Body of pancreas (tissue), 4 donors: ENCODE results near the gene DNM3. TPM values are rescaled to one million over a fixed set of nuclear protein-coding genes. Genes with fewer than 3 reads are reported as not detected.

ENCODE experiments used
- ATAC-seq: fragments of 150-250 bp; one replicate; pipeline ENCODE4 v1.9.1; 2016
- DNase-seq, 4 donors: peaks; one replicate each; pipeline ENCODE4 v3.0.0-alpha.2; 2019
- H3K27ac ChIP-seq, 4 donors: fragments of 200-600 bp; sonication (generic); 1 replicate in 3 of 4; 2 replicates in 1 of 4; pipeline versions ENCODE4 v1.5.1 to v1.6.1; 2016 to 2019; ENCODE audit warnings: mild to moderate bottlenecking in 1 of 4, mixed read lengths in 1 of 4, moderate library complexity in 1 of 4
- H3K27me3 ChIP-seq, 2 donors: fragments of 200-600 bp; sonication (generic); one replicate each; pipeline ENCODE4 v1.6.0; 2016; ENCODE audit warnings: mild to moderate bottlenecking in 1 of 2
- H3K36me3 ChIP-seq, 2 donors: fragments of 200-600 bp; sonication (generic); replicated peaks in 1 of 2; 2 replicates each; pipeline ENCODE4 v1.5.1; 2016; ENCODE audit warnings: low read depth in 2 of 2; ENCODE audit not compliant: insufficient read depth in 1 of 2
- H3K4me1 ChIP-seq: fragments of 200-600 bp; sonication (generic); one replicate; pipeline ENCODE4 v1.6.0; 2016
- H3K4me3 ChIP-seq, 2 donors: fragments of 200-600 bp; sonication (generic); 1 replicate in 1 of 2; 2 replicates in 1 of 2; pipeline ENCODE4 v1.5.1; 2016 to 2019
- H3K9me3 ChIP-seq, 3 donors: fragments of 200-600 bp; sonication (generic); 1 replicate in 2 of 3; 2 replicates in 1 of 3; pipeline ENCODE4 v1.5.1; 2016
- POLR2A ChIP-seq, 3 donors: fragments of 450-650 bp; IDR thresholded peaks; one replicate each; pipeline ENCODE4 v1.6.1; 2016; ENCODE audit warnings: antibody characterized with exemption in 3 of 3, mild to moderate bottlenecking in 2 of 3
- WGBS, 2 donors: methylation state at CpG; one replicate each; pipeline ENCODE4 v1.1.5; 2017; 5-methylcytosine and 5-hydroxymethylcytosine counted together
- intact Hi-C: fragments of 100-400 bp; cut with DNase I; formaldehyde crosslinking; loops from one replicate; pipeline ENCODE4 v1.15.1; 2023
- total RNA-seq, 2 donors: library from RNA; depleted of rRNA; stranded (reverse); fragments of >200 nt; gene quantifications; one replicate each; pipeline ENCODE4 v1.1.0, GENCODE V29; 2016
- TF ChIP-seq, protein P1 (sequence below), 7 experiments: fragments of 450-650 bp in 4 of 7; fragments of 200-600 bp in 3 of 7; sonication (generic) in 3 of 7; IDR thresholded peaks; one replicate each; pipeline ENCODE4 v1.5.1; 2016 to 2019; ENCODE audit warnings: antibody characterized with exemption in 7 of 7

Gene DNM3
- total RNA-seq, 2 donors from 2014 or later, result 2.9 to 4.0 TPM

DNA sequence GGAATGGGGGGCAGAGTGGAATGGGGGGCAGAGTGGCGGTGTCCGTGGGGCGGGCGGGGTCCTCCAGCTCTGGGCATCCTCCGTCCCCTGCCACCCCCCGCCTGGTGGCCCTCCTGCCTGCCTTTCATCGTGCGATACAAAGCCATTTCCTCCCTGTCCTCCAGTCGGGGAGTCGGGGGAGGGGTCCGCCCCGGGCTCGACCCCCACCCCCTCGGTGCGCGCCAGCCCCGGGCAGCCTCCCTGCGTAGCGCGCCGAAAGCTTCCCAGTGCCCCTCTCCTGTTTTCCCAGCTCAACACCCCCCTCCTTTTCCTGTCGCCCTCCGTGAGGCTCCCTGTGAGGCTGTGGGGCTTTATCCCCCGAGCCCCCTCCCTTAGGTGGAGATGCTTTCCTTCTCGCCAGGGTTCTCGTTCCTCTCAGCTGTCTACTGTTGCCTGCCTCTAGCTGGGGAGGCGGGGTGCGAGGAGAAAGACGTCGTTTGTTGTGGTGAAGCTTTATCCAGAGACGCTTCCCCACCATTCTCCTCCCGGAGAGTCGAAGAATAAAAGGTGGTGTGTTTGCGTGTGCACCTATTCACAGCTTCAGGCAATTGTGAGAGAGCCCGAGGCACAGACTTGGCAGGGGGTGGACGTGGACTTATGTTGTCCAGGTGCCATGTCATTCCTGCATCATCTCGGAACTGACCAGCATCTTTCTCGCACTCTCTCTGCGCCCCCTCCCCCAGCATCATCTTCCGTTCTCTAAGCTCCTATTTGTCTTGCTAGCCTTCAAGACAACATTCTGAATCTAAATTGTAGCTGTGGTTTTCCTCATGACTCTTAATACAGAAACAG lies 848 bp downstream of the DNM3 start:
- peaks cover 0 to 9% (median 0%) of the 10 kb centered on the region in 3 donors for H3K9me3 ChIP-seq
- peaks cover 18% of the 10 kb centered on the region for H3K4me1 ChIP-seq
- H3K27me3 ChIP-seq, result peaks cover 0 to 7% of the 10 kb centered on the region in 2 donors
- 2 to 5% methylated on average over 28 to 39 of the region's 40 CpGs for WGBS, 2 donors
- no peaks in the 10 kb centered on the region for H3K36me3 ChIP-seq
- peak overlapping the region in 1 of 2 donors; percentile 35 for H3K4me3 ChIP-seq
- H3K27ac ChIP-seq, result no peak overlapping the region
- ATAC-seq, result no peak
- TF ChIP-seq POLR2A (IDR thresholded peaks at IDR 0.05), result no peak
- TF ChIP-seq, protein P1, sequence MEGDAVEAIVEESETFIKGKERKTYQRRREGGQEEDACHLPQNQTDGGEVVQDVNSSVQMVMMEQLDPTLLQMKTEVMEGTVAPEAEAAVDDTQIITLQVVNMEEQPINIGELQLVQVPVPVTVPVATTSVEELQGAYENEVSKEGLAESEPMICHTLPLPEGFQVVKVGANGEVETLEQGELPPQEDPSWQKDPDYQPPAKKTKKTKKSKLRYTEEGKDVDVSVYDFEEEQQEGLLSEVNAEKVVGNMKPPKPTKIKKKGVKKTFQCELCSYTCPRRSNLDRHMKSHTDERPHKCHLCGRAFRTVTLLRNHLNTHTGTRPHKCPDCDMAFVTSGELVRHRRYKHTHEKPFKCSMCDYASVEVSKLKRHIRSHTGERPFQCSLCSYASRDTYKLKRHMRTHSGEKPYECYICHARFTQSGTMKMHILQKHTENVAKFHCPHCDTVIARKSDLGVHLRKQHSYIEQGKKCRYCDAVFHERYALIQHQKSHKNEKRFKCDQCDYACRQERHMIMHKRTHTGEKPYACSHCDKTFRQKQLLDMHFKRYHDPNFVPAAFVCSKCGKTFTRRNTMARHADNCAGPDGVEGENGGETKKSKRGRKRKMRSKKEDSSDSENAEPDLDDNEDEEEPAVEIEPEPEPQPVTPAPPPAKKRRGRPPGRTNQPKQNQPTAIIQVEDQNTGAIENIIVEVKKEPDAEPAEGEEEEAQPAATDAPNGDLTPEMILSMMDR (IDR thresholded peaks at IDR 0.05), result no peak
- intact Hi-C loops, result no loop called here
- peak in 2 of 4 donors; percentile 4 to 12 for DNase-seq

DNA sequence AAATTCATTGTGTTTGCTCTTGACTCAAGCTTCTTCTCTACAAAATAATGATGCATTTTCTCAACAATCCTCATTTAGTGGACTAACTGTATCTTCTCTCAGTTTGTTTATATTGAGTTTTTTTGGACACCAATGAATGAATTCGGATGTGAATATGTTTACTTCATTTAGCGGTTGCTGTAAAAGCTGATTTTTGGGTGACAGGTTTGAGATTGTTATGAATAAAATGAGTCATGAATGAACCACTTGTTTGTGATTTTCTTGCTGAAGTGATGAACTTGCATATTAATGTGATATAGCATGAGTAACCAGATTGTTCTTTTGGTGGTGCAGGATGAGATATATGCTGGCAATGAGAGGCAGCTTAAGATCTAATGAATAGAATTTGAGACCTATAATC lies 3.1 kb downstream of the DNM3 start:
- DNase-seq (no peak), ATAC-seq (no peak)
- peaks cover 0 to 7% of the 10 kb centered on the region in 2 donors for H3K27me3 ChIP-seq
- H3K4me3 ChIP-seq, result no peak overlapping the region
- 85% methylated on average over 2 of the region's 2 CpGs for WGBS, 2 donors
- H3K36me3 ChIP-seq, result no peaks in the 10 kb centered on the region
- TF ChIP-seq, protein P1 (IDR thresholded peaks at IDR 0.05), result no peak
- no peak for TF ChIP-seq POLR2A (IDR thresholded peaks at IDR 0.05)
- intact Hi-C loops, result no loop called here
- H3K4me1 ChIP-seq, result peaks cover 18% of the 10 kb centered on the region
- H3K27ac ChIP-seq, result no peak overlapping the region
- peaks cover 0 to 9% (median 0%) of the 10 kb centered on the region in 3 donors for H3K9me3 ChIP-seq

DNA sequence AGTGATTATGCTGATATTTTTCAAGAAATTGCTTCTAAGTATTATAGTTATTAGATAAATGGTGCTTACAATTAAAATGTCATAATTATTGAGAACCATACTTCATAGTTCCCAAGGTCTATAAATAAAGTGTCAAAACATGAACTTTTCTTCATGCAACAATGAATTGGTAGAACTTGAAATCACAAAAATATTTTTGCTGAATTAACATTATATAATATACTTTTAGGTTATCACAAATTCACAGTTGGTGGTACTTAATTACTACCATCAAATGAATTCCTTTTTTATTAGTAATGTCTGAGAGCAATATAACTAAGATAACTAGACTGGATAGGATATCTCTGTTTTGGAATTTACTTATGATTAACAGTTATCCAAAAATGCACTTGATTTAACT lies 4.7 kb downstream of the DNM3 start:
- peaks cover 15% of the 10 kb centered on the region for H3K4me1 ChIP-seq
- no peak for ATAC-seq

DNA sequence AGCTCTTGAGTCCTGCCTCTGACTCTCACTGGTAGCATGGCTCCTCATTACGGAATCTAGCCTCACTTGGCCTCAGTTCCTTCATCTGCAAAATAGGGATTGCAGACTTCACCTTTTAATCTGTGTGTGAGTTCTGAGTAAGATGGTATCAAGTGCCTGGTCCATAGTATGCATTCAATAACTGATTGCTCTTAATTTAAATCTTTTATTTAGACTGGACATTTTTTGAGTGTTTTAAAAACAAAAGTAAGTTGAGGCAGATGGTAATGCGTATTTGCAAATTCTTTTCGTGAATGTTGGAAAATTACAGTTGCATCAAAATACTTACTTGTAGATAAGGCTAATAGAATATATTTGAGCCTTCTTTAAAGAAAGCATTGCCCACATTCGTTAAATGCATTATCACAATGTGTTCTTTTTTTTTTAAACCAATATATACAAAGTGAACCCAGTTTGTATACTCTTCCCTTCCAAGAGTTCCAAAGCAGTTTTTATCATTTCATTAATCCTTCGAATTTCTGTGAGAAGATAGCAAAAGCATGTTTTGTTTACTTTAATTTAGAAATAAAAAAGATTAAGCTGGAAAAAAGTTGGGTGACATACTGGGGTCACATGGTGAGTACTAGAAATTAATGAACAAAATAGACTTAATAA lies 8.1 kb downstream of the DNM3 start:
- no peak for ATAC-seq
- 61 to 63% methylated on average over 5 of the region's 5 CpGs for WGBS, 2 donors
- intact Hi-C loops, result no loop called here

More for the DNA sequence above, 4.7 kb downstream of the DNM3 start:
- TF ChIP-seq, protein P1 (IDR thresholded peaks at IDR 0.05), result no peak
- no peak for TF ChIP-seq POLR2A (IDR thresholded peaks at IDR 0.05)
- Histone ChIP-seq H3K27me3 (peaks cover 0 to 7% of the 10 kb centered on the region in 2 donors), H3K9me3 (peaks cover 0 to 2% (median 0%) of the 10 kb centered on the region in 3 donors), H3K4me3 (no peak overlapping the region), H3K27ac (no peak overlapping the region), H3K36me3 (no peaks in the 10 kb centered on the region)
- no peak for DNase-seq
- intact Hi-C loops, result no loop called here

More for the DNA sequence above, 8.1 kb downstream of the DNM3 start:
- Histone ChIP-seq H3K4me1 (no peaks in the 10 kb centered on the region), H3K27me3 (no peaks in the 10 kb centered on the region), H3K9me3 (no peaks in the 10 kb centered on the region), H3K36me3 (no peaks in the 10 kb centered on the region), H3K27ac (no peak overlapping the region), H3K4me3 (no peak overlapping the region)
- no peak for DNase-seq
- TF ChIP-seq, protein P1 (IDR thresholded peaks at IDR 0.05), result no peak
- TF ChIP-seq POLR2A (IDR thresholded peaks at IDR 0.05), result no peak
